D341Med (cell line): ENCODE results near the gene TMEM132D.

Source experiments
- DNase-seq: peaks from one replicate; pipeline ENCODE4 v3.0.0; 2012; ENCODE audit warnings: low spot score

TMEM132D gene

DNA sequence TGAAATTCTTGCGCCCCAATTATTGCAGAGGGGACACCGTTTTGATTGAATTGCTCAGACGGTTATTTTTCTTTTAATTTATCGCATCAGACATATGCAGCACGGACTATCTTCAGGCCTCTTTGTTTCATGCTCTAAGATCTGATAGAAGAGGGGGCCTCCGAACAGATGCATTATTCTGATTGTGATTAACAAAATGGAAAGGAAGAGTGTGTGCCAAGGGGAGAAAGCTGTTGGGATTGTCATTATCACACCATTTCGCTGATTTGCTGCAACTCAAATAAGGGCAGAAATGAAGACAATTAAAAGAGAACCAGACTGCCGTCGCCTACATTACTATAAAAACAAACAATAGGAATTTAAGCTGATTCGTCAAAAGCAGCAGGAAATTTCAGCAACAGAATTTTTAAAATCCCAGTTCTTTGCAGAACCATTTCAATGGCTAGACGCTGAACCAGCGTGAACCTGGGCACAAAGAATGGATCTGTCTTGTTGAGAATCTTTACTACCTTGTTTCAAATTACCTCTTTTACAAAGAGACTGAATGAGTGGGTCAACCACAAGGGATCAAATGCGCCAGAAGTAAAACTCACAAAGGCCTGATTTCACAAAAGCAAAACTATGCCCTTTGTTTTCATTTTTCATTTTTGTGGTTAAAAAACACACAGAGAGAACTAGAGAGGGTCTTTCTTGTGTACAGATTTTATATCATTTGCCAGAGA is 30.6 kb downstream of the TMEM132D start:
- peak; percentile 52 for DNase-seq

DNA sequence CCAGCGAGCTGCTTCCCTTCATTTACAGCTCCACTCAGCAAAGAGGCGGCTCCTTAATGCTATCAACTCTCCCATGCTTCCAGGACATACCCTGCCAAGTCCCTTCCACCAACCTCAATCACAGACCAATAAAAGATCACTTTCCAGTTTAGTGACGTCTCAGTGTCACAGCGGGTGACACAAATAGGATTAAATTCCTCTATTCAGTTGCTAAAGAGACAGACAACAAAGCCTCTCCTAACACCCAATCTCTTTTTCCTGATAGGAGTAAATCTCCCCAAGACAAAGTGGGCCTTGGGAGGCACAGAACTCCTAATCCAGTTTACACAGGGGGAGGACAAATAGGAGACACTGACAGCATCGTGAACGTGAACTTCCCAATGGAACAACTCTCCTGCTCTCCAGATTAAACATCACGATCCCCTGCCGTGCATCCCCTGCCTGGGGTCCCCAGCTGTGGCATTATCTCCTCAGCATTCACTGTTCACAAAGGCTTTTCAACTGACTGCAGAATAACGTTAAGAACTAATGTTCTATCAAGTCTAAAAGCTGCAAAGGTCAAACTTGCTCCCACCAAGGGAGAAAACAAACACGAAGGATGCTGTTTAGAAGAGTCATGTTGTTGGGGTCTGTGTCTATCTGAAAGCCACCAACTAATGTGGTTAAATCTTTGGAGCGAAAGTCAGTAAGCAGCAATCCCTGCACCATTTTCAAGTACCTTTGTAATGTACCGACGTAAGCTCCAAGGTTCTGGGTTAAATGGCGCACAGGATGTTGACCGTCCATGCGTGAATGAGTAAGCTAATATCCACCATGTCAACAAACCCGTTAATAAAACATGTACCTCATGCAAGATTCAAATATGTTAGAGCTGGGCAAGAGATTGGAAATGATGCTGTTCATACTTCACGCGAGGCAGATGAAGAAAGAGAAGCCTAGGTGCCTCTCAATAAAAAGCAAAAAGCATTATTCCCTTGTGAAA is 31.5 kb downstream of the TMEM132D start:
- DNase-seq, result peak; percentile 50

DNA sequence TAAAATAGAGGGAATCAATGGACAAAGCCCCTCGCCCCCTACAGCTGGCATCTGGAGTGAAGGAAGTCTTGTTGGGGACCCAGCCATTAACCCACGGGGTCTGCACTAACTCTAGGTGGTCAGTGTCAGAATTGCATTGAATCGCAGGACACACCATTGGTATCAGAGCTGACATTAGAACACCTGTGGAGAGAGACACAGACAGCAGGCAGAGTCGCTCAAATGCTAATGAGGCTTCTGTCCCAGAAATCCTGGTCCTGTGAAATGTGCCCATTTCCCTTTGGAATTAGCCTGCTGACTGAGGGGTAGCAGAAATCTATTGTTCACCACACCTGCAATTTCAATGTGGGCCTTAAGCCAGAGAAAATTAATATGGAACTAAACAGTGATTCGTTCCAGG is 33.0 kb downstream of the TMEM132D start:
- no peak for DNase-seq

DNA sequence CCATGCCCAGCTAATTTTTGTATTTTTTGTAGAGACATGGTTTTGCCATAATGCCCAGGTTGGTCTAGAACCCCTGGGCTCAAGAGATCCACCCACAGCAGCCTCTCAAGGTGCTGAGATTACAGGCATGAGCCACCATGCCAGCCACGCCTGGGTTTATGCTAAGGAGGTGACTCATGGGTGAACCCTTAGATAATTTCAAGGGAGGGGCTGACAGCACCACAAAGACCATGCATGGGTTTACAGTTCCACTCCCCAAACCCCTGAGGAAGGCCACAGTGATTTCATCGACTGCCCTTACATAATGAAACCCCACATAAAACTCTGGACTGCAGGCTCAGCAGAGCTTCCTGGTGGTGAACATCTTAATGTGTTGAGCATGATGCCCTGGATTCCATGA is 33.7 kb downstream of the TMEM132D start:
- DNase-seq, result no peak

DNA sequence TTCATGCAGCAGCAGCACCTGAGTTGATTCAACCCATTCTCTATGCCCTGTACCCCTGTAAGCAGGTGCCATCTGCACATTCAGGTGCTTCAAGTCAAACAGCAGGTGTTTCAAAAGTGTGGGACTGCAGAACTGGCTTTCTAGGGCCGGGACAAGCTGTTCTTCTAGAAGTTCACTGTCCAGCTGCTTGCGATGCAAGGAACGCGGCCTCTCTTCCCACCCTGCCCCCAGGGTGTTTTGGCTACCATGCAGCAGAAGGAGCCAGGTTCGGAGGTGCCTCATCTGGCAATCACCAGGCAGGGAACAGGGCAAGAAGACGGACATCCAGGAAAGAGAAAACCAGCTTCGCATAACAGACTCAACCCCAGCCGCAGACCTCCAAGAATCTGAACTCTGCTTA is 35.2 kb downstream of the TMEM132D start:
- DNase-seq, result no peak

DNA sequence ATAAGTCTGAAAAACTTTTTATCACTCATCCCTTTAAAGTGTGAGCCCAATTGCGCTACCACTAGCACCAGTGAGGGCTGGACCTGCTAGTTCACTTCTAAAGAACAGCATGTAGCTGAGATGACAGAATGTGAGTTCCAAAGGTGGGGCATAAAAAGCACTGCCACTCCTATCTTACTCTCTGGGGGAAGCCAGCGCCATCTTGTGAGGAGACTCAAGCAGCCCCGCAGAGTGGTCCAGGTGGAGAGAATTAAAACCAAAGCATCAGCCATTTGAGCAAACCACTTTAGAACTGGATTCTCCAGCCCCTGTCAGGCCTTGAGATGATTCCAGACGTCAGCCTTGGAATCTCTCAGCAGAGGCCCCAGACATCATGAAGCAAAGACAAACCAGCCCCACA is 39.9 kb downstream of the TMEM132D start:
- DNase-seq, result no peak

DNA sequence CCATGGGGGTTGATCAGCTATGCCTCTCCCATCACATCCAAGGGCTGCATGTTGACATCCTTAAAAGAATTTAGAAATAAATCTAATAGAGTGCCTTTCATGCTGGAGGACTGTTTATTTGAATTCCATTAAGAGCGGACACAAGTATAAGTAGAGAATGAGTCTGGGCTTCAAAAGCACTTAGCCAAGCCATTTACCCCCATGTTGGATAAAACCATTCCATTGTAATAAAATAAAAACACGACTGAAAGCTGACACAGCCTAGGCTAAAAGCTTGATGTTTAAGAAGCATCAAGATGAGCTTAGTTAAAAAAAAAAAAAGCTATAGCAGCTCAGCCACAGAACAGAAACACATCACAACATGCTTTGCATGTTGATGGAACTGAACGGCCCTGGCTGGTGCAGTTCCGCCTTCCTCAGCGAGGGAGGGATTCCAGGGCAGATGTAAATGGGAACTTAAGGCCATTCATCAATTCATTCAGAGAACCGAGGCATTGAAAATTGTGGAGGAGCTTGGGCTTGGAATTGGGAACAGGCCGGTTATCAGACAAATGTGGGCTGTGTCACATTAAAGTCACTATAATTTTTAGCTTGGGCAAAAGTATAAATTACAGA is 41.2 kb downstream of the TMEM132D start:
- DNase-seq, result no peak

DNA sequence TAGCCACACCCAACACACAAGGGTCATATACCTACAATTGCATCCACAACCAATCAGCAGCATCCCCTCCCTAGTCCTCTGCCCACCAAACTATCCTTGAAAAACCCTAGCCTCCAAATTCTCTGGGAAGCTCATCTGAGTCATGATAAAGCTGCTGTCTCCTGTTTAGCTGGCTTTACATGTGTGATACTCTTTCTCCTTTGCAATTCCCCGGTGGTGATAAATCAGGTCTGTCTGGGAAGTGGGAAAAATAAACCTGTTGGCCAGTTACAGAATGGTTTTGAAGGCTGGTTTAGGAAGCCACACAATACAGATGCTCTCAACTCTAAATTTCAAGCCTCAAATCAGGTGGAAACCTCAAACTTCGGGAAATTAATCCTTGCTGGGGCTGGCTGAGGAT is 41.9 kb downstream of the TMEM132D start:
- no peak for DNase-seq

DNA sequence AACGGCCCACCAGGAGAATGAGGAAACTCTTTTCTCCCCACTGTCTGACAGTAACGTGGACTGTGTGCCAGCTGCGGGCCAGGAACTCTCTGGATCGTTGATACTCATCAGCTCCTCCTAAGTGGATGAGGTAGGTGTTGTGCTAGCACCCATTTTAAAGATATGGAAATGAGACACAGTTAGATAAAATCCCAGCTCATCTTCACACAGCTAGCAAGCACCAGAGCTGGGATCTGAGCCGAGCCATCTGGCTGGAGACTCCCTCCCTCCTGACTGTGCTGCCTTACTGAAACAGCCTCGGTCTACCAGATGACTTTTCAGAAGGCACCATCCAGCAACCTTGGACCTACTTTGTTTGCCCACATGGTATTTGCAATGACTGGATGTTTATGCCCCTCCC is 49.2 kb downstream of the TMEM132D start:
- DNase-seq, result no peak

DNA sequence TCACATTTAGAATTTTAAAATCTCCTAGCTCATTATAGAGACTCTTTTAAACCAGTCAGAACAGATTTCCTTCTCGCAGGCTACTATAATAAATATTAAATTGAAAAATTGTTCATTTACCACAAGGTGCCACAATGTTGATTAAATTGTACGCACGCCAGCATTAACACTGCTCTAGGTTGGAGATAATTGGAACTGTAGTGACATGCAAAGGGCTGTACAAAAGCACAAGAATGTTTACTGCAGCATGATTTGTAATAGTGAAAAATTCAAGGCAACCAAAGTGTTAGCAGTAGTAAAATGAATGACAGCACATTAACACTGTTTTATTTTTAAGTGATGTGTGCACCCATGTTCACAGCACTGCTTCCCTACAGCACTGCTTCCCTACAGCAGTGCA is 52.5 kb downstream of the TMEM132D start:
- no peak for DNase-seq

DNA sequence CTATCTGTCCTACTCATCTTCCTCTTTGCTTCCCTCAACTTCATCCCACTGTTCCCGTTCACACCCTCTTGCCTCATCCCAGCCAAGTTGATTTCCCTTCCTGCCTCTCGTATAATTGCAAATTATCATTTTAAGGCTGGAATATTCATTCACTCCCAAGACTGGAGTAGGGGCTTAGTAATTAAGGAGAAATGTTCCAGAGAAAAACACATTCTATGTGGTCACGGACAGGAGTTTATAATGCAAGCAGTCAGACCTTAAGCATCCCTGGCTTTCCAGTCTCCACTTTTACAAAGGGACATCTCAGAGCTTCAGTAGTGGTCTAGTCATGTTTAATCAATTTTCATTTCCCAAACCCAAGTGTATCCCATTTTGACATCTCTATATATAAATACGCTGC is 54.9 kb downstream of the TMEM132D start:
- no peak for DNase-seq

DNA sequence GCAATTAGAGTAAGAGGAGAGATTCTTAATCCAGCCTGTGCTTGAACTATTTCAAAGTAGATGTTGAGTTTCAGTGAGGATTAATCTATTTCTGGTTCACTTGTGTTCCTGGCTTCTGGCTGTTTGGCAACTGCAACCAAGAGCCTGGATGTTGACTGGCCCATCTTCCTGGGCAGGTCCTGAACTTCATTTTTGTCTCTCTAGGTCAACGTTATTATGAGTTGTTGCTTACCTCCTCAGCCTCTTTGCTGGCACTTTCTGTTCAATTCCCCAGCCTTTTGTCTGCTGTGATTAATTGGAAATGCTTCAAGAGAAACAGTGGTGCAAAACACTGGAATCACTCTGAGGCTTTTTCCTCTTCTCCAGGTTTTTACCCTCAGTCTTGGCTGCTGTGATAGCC is 56.8 kb downstream of the TMEM132D start:
- no peak for DNase-seq

DNA sequence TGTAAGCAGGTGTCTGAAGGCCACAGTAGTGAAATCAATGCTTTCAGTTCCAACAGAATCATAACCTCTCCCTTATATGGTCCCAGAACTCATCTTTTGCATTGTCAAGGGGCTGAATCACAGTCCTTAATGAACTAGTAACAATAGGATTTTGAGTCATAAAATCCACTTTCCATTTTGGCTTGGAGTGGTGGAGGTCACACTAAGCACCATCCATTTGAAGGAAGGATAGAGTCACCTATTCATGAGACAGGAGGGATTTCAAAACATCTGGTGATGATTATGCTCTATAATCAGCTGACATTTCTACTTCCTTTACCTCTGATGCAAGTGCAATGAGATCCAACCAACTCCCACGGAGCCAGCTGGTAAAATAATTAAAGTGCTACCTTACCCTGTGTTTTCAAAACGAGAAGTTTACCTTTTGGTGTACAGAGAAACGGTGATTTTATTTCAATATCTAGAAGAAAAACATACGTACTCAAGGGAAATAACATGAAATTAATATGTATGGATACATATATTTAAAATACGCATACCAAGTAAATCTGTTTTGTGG is 59.1 kb downstream of the TMEM132D start:
- DNase-seq, result no peak

DNA sequence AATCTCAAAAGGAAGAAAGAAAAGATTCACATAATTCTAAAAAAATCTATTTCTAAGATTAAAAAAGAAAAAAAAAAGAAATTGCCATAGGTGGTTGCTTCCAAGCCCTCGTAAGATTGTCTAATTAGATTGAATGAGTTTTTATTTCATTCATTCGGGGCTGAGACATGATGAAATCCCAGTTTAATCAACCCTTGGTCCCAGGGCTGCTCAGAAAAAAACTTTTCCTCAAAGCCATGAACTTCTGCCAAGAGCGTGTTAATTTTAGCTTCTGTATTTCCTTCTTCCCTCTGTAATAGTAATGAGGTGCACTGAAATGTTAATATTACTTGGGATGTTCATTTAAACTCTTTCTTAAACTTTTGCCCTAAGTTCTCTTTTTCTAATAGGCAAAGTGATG is 62.6 kb downstream of the TMEM132D start:
- no peak for DNase-seq

DNA sequence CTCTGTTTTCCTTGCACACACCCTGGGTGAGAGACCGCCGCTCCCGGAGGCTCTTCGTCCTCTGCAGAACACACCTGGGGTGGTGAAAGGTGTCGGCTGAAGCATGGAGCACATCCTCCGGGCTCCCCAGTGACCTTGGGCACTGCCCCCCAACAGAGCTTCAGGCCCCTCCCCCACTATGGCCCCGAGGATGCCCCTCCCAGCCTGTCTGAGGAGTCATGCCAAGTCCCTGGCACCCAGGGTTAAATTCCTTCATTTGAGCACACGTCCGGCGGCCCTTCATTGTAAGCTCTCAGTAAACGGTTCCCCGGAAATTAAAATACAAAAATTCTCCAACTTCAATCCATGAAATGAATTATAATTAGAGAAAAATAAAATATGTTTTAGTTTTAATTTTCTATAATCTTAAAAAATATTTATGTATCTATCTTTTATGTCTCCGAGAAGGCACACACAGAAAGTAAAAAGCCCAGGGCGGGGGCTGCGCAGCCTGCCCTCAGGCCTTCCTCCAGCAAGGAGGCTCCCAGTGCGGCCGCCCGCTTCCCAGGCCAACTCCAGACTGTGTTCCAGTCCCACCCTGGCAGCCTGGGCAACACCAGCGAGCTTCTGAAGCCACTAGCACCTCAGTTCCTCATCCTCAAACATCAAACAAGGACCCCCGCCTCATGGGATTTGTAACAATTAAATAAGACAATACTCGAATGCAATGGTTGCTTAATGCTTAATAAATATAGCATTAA is 63.5 kb downstream of the TMEM132D start:
- no peak for DNase-seq

DNA sequence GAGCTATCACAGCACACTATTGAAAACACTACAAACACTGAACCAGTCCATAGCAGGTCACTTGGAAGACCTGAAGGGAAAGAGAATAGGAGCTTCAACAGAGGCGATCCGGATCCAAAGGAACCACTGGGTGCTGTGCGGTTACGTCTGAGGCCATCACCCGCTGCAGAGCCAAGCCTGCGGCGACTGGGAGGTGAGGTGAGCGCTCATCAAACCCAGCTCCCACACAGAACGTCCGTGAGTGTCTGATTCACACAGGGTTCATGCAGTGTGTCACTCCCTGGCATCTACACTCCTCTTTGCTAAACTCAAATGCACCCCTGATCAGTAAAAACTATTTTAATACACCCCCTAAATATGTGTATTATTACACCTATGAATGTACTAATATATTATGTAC is 64.1 kb downstream of the TMEM132D start:
- DNase-seq, result no peak

DNA sequence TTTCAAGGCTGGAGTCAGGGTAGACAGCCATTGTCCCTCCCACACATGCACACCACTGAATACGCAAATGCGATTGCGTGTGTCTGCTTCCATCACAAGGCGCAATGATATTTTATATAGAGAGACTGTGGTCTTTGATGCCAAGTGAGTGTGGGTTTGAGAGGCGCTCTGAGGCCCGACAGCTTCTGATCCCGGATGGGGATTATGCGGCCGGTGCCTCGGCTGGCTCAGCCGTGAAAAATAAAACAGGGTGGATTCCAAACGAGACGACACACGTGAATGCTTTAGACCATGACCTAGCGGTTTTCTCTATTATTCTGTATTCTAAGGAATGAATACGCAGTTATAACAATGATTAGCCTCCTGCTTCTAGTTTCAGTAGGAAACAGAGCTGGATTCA is 72.5 kb downstream of the TMEM132D start:
- no peak for DNase-seq

DNA sequence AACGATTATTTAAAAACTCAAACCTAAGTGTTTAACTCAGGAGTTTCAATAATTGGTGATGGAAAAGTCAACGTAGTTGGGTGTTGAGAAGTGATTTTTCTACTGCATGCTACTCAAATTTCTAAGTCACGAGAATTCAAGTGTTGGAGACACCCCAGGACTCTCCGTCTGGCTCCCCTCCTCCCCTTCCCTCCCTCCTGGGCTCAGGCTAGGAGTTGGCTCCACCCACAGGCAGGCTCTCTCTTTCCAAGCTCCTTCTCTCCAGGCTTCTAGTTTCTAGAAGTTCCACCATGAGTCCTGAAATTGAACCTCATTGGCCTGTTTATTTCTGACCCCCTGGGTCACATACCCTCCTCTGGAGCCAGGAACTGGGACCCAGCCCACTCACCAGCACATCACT is 73.0 kb downstream of the TMEM132D start:
- DNase-seq, result no peak

DNA sequence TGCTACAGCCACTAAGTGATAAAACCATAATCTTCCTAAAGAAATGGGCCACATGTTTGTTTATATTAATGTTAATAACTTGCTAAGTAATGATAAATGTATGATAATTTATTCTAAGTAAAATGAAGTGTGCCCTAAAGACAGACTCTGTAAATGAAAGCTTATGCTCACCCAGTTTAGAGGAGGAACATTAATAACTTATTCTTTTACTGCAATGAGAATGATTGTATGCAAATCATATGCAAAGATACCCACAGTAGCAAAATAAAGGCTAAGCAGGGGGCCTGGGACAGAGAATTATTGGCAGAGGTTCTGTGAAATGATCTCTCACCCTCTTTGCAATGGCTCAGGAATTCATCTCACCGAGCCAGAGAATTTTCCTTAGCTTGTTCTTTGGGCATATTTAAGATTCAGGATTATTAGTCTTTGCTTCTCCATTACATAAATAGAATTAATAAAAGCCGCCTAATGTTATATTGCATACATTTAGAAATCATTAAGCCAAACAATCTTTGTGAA is 75.9 kb downstream of the TMEM132D start:
- no peak for DNase-seq

DNA sequence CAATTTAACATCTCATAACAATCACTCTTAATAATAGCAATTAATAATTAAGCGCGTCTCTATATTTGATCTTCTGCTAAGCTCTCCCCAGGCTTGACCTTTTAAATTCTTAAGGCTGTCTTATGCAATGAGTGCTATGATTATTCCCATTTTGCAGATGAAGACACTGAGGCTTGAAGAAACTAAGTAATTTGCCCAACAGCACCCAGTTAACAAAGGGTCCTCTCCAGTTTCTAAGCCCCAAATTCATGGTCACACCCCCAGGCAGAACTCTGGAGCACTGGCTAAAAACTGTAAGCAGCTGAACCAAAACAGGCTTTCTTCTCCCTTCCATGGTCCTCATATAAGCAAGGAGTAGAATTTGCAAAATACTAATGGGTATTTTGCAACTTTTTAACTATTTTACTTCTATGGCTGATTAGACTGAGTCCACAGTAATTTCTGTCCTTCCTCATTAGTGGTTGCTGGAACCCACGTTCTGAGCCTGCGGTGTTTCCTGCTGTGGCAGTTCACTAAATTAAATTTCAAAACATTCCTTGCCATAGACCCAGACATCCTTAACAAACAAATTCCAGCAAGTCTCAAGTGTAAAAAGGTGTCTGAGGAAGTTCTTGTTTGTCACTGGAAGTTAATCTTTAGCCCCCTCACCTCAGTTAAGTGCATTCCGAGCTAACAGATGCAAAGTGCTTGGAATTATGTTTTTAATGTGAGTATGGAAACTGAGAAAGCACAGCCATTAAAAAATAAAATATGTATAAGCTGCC is 76.5 kb downstream of the TMEM132D start:
- DNase-seq, result no peak

DNA sequence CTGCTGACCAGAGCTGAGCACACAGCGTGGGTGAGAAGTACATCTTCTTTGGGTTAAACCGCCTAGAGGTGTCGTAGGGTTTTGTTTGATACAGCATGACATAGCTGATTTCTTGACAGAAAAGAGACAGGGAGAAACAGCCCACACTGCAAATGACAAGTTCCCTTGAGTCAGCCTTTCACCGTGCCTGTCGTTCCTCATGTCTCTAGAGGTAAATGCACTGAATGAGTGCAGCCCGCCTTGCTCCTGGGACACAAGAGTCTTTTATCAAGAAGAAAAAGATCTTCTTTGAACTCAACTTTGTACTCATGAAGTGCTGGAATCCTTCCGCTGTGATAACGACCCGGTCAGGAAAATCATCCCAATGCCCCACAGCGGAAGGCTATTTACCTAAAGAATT is 77.6 kb downstream of the TMEM132D start:
- no peak for DNase-seq
